Measurements from ENCODE around the gene PDYN.

DNA sequence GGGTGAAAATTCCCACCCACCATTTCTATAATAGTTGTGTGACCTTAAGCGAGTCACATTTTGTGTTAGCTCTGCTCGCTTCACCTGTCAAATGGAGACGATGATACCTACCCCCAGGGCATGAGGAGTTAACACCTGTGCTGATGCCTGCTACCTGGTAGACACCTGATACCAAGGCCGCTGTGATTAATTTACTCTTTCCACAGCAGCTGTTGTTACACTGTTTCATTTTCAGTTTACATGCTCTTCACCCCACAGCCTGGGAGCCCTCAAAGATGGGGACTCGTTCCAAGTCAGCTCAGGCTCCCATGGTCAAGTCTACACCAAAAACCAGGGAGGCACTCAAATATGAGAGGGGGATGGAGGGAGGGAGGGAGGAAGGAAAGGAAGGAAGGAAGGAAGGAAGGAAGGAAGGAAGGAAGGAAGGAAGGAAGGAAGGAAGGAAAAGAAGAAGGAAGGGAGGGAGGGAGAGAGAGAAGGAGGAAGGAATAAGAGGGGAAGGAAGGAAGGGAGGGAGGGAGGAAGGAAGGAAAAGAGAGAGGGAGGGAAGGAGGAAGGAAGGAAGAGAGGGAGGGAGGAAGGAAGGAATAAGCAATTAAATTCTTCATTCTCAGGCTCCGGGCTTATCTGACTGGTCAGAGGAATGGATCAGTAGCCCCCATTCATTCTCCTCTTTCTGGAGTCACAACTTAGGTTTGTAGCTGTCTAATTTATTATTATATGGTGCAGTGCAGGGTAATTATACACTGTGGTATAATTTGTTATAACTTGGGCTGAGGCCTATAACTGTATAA lies 40.9 kb downstream of the PDYN start:
- TF ChIP-seq, protein P1, sequence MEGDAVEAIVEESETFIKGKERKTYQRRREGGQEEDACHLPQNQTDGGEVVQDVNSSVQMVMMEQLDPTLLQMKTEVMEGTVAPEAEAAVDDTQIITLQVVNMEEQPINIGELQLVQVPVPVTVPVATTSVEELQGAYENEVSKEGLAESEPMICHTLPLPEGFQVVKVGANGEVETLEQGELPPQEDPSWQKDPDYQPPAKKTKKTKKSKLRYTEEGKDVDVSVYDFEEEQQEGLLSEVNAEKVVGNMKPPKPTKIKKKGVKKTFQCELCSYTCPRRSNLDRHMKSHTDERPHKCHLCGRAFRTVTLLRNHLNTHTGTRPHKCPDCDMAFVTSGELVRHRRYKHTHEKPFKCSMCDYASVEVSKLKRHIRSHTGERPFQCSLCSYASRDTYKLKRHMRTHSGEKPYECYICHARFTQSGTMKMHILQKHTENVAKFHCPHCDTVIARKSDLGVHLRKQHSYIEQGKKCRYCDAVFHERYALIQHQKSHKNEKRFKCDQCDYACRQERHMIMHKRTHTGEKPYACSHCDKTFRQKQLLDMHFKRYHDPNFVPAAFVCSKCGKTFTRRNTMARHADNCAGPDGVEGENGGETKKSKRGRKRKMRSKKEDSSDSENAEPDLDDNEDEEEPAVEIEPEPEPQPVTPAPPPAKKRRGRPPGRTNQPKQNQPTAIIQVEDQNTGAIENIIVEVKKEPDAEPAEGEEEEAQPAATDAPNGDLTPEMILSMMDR (conservative IDR thresholded peaks at IDR 0.05), result no peak
- no peak for TF ChIP-seq EZH2 (IDR thresholded peaks at IDR 0.05; ENCODE audit: low read depth)

All from PC-9 (cell line).